Measurements from ENCODE around the gene SPATA46.
A peak's percentile ranks its signal among the peaks of the same experiment; 100 is the strongest.

SPATA46 gene

DNA sequence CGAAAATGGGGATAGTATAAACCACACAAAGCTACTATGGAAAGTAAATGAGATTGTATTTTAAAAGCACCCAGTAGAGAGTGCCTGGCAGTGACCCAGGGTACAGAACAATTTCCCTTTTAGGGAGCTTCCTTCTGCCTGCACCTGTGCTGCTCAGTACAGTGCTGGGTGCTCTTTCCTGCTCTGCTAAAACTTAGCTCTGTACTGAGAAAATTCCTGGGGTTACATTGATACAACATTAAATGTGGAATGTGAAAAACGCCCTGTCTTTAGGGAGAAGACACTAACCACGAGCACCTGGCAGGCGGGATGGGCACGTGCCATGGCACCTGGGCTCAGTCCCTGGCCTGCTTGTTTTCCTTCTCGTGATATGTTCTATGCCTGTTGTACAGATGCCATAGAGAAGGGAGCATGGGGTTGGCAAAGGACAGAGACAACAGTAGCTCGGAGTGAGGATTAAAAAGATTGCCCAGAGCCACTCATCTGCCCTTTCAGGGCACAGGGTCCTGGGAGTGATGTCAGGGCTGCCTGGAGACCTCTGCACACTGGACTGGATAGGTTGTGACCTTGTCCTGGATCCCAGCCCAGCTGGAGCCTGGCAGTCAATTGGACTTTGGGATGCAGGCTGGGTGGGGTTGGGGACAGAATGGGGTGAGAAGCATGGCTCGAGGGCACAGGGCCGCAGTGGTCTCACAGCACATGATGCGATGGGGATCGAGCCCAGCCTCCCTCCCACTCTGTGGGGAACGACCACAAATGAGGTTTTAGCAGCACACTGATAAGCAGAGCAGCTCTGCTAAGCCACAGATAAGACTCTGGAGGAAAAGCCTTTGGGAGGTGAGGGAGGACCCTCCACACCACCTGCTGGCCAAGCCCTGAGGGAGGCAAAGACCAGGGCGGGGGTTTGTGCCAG is 4.2 kb downstream of the SPATA46 start:
- Histone ChIP-seq H3K27me3 (ENCODE audit: insufficient read depth, poor library complexity, severe bottlenecking) (no peaks in the 10 kb centered on the region), H3K4me1 (ENCODE audit: insufficient read depth, poor library complexity, severe bottlenecking) (peaks cover 19% of the 10 kb centered on the region), H3K4me3 (ENCODE audit: severe bottlenecking) (no peak overlapping the region), H3K36me3 (ENCODE audit: low read depth) (no peaks in the 10 kb centered on the region), H3K27ac (ENCODE audit: poor library complexity, severe bottlenecking) (peak overlapping the region; percentile 46), H3K9me3 (ENCODE audit: severe bottlenecking) (no peaks in the 10 kb centered on the region)
- TF ChIP-seq, protein P1, sequence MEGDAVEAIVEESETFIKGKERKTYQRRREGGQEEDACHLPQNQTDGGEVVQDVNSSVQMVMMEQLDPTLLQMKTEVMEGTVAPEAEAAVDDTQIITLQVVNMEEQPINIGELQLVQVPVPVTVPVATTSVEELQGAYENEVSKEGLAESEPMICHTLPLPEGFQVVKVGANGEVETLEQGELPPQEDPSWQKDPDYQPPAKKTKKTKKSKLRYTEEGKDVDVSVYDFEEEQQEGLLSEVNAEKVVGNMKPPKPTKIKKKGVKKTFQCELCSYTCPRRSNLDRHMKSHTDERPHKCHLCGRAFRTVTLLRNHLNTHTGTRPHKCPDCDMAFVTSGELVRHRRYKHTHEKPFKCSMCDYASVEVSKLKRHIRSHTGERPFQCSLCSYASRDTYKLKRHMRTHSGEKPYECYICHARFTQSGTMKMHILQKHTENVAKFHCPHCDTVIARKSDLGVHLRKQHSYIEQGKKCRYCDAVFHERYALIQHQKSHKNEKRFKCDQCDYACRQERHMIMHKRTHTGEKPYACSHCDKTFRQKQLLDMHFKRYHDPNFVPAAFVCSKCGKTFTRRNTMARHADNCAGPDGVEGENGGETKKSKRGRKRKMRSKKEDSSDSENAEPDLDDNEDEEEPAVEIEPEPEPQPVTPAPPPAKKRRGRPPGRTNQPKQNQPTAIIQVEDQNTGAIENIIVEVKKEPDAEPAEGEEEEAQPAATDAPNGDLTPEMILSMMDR (IDR thresholded peaks at IDR 0.05; ENCODE audit: poor library complexity, severe bottlenecking) = no peak
- DNase-seq (ENCODE audit: low spot score) = no peak
- peak; percentile 6; the same call in 1 of the 3 replicates for ATAC-seq (ENCODE audit: low read depth)

DNA sequence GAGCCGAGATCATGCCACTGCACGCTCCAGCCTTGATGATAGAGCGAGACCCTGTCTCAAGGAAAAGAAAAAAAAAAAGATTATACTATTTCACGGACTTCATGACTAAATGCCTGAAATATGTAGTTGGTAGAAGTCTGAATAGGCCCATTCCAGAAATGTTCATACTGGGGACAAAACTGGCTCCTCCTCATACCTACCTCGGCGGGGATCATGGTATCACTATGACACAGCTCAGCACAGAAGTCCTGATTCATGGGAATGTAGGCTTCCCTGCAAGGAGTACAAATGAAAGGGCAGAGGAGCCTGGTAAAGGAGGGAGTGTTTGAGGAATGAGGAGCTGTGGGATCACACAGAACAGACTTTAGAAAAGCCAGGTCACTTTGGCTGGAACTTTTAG is 5.0 kb downstream of the SPATA46 start:
- H3K4me1 ChIP-seq (ENCODE audit: insufficient read depth, poor library complexity, severe bottlenecking) = peaks cover 19% of the 10 kb centered on the region
- ATAC-seq (ENCODE audit: low read depth) (peak; percentile 59), DNase-seq (ENCODE audit: low spot score) (no peak)
- peak overlapping the region; percentile 46 for H3K27ac ChIP-seq (ENCODE audit: poor library complexity, severe bottlenecking)
- no peaks in the 10 kb centered on the region for H3K27me3 ChIP-seq (ENCODE audit: insufficient read depth, poor library complexity, severe bottlenecking)
- TF ChIP-seq, protein P1 (IDR thresholded peaks at IDR 0.05; ENCODE audit: poor library complexity, severe bottlenecking) = no peak
- H3K36me3 ChIP-seq (ENCODE audit: low read depth) = no peaks in the 10 kb centered on the region
- no peak overlapping the region for H3K4me3 ChIP-seq (ENCODE audit: severe bottlenecking)
- H3K9me3 ChIP-seq (ENCODE audit: severe bottlenecking) = no peaks in the 10 kb centered on the region

DNA sequence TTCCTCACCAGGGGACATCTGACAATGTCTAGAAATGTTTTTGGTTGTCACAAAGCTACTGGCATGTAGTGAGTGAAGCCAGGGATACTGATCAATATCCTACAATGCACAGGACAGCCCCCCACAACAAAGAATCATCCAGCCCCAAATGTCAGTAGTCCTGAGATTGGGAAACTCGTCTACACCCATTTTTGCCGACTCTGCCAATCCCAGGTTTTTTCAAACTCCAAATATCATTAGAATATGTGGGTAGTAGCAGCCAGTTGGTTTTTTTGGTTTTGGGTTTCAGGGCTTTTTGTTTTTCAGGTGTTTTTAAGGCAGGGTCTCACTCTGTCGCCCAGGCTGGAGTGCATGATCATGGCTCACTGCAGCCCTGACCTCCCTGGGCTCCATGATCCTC is 5.9 kb downstream of the SPATA46 start:
- H3K4me1 ChIP-seq (ENCODE audit: insufficient read depth, poor library complexity, severe bottlenecking) = peaks cover 19% of the 10 kb centered on the region
- TF ChIP-seq, protein P1 (IDR thresholded peaks at IDR 0.05; ENCODE audit: poor library complexity, severe bottlenecking) = no peak

DNA sequence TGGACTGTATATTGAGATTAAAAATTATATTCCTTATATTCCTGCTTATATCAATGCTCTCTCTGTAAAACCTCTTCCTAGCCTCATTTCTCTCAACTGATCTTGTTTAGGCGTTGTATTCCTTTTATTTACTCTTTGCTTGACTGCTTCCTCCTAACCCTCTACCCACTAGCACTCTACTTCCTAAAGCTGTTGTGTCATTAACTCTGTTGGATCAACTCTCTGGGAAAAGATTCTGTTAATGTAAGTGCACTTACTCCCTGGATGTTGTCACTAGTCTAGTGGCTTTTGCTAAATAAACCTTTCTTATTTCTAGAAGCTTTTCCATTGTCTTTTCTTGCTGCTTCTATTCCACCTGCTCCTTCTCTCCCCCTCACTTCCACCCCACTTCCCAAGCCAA is 6.5 kb downstream of the SPATA46 start:
- DNase-seq (ENCODE audit: low spot score) (no peak), ATAC-seq (ENCODE audit: low read depth) (no peak)
- Histone ChIP-seq H3K4me3 (ENCODE audit: severe bottlenecking) (no peak overlapping the region), H3K27me3 (ENCODE audit: insufficient read depth, poor library complexity, severe bottlenecking) (no peaks in the 10 kb centered on the region), H3K9me3 (ENCODE audit: severe bottlenecking) (no peaks in the 10 kb centered on the region), H3K4me1 (ENCODE audit: insufficient read depth, poor library complexity, severe bottlenecking) (peaks cover 19% of the 10 kb centered on the region), H3K36me3 (ENCODE audit: low read depth) (no peaks in the 10 kb centered on the region), H3K27ac (ENCODE audit: poor library complexity, severe bottlenecking) (no peak overlapping the region)
- TF ChIP-seq, protein P1 (IDR thresholded peaks at IDR 0.05; ENCODE audit: poor library complexity, severe bottlenecking) = no peak

More for the DNA sequence above, 5.9 kb downstream of the SPATA46 start:
- H3K9me3 ChIP-seq (ENCODE audit: severe bottlenecking) = no peaks in the 10 kb centered on the region
- no peaks in the 10 kb centered on the region for H3K36me3 ChIP-seq (ENCODE audit: low read depth)
- no peaks in the 10 kb centered on the region for H3K27me3 ChIP-seq (ENCODE audit: insufficient read depth, poor library complexity, severe bottlenecking)
- no peak overlapping the region for H3K27ac ChIP-seq (ENCODE audit: poor library complexity, severe bottlenecking)
- DNase-seq (ENCODE audit: low spot score) = no peak
- ATAC-seq (ENCODE audit: low read depth) = no peak
- H3K4me3 ChIP-seq (ENCODE audit: severe bottlenecking) = no peak overlapping the region

DNA sequence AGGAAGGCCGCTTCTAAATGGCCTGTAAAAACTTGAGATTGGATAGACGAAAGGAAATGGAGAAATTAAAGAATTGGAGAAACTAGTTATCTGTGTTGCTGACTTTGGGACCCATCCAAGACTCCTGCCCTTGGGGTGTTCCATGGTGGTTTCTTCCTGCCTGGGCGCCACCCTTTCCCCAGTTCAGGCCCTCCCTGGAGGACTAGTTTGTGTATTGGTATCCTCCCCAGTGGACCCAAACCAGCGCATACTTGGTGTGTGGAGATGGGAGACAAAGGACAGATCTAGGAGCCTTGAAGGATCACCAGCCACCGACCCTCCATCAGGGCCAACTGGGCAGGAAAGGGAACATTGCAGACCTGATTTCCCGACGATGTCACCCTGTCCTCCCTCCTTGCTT is 7.1 kb downstream of the SPATA46 start:
- peaks cover 19% of the 10 kb centered on the region for H3K4me1 ChIP-seq (ENCODE audit: insufficient read depth, poor library complexity, severe bottlenecking)
- no peaks in the 10 kb centered on the region for H3K27me3 ChIP-seq (ENCODE audit: insufficient read depth, poor library complexity, severe bottlenecking)
- H3K9me3 ChIP-seq (ENCODE audit: severe bottlenecking) = no peaks in the 10 kb centered on the region
- ATAC-seq (ENCODE audit: low read depth) (no peak), DNase-seq (ENCODE audit: low spot score) (no peak)
- TF ChIP-seq, protein P1 (IDR thresholded peaks at IDR 0.05; ENCODE audit: poor library complexity, severe bottlenecking) = no peak
- no peak overlapping the region for H3K27ac ChIP-seq (ENCODE audit: poor library complexity, severe bottlenecking)
- no peaks in the 10 kb centered on the region for H3K36me3 ChIP-seq (ENCODE audit: low read depth)
- H3K4me3 ChIP-seq (ENCODE audit: severe bottlenecking) = no peak overlapping the region
